ENCODE results near the gene OSCAR.
"Not testable (repeated sequence)": the region's sequence is repeated elsewhere in the genome, so short reads cannot be mapped to it uniquely, and the experiment has no call there.

The OSCAR gene

DNA sequence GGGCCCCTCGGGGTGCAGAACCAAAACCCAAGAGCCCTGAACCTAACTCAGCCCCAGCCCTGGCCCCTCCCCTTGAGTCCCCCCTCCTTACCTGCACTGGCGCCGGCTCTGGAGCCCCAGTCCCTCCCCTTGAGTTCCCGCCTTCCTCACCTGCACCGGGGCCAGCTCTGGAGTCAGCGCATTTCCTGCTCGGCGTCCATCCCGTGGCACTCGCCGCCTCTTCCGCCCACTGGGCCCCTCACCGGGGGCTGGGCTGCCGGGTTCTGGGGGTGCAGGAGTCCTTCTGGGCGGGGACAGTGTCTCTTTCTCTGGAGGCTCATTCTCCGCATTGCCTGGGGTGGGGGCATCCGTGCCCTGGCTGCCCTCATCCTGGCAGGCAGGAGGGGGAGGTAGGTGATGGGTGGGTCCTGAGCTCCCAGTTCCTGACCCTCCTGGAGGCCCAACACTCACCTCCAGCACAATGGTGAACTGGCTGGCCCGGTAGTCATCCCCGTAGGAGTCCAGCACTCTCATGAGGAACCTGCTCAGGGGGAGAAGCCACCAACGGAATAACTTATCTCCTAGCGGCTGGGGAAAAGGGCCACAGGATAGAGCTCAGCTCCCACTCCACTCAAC lies 7.4 kb upstream of the OSCAR start:
- no peak for DNase-seq (ENCODE audit: low spot score)
- TF ChIP-seq, protein P1, sequence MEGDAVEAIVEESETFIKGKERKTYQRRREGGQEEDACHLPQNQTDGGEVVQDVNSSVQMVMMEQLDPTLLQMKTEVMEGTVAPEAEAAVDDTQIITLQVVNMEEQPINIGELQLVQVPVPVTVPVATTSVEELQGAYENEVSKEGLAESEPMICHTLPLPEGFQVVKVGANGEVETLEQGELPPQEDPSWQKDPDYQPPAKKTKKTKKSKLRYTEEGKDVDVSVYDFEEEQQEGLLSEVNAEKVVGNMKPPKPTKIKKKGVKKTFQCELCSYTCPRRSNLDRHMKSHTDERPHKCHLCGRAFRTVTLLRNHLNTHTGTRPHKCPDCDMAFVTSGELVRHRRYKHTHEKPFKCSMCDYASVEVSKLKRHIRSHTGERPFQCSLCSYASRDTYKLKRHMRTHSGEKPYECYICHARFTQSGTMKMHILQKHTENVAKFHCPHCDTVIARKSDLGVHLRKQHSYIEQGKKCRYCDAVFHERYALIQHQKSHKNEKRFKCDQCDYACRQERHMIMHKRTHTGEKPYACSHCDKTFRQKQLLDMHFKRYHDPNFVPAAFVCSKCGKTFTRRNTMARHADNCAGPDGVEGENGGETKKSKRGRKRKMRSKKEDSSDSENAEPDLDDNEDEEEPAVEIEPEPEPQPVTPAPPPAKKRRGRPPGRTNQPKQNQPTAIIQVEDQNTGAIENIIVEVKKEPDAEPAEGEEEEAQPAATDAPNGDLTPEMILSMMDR (IDR thresholded peaks at IDR 0.05; ENCODE audit: extremely low read depth, missing control alignments): no peak

DNA sequence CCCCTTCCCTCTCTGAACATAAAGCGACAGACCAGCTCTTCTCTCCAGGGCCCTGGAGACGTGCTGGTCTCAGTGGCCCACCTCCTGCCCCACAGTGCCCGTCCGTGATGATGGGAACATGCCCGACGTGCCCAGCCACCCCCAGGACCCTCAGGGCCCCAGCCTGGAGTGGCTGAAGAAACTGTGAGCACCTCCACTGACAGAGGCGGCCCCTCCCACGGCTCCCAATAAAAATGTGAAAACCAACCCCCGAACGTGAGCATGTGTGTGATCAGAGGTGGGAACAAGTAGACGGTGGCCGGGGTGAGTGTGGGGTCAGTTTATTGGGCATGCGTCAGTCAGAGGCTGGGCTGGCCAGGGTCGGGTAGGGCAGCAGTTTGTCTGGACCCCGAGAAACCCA lies 6.1 kb upstream of the OSCAR start:
- no peak for DNase-seq (ENCODE audit: low spot score)
- TF ChIP-seq, protein P1 (IDR thresholded peaks at IDR 0.05; ENCODE audit: extremely low read depth, missing control alignments): no peak

DNA sequence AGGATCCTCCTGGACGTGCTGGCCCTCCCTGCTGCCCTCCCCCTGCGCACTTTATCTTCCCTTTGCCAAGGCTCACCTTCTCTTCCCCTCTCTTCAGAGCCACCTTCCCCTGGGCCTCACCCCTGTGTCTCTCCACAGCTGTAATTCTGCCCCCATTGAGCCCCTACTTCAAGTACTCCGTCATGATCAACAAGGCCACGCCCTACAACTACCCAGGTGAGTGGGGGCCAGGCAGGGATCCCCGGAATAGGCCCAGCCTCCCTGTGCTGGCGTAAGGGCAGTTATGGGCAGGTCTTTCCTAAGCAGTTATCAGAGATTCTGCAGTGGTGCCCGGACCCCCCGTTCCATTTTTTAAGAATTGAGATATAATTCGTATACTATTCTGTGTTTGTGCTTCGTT lies 5.2 kb upstream of the OSCAR start:
- no peak for DNase-seq (ENCODE audit: low spot score)
- TF ChIP-seq, protein P1 (IDR thresholded peaks at IDR 0.05; ENCODE audit: extremely low read depth, missing control alignments): no peak

DNA sequence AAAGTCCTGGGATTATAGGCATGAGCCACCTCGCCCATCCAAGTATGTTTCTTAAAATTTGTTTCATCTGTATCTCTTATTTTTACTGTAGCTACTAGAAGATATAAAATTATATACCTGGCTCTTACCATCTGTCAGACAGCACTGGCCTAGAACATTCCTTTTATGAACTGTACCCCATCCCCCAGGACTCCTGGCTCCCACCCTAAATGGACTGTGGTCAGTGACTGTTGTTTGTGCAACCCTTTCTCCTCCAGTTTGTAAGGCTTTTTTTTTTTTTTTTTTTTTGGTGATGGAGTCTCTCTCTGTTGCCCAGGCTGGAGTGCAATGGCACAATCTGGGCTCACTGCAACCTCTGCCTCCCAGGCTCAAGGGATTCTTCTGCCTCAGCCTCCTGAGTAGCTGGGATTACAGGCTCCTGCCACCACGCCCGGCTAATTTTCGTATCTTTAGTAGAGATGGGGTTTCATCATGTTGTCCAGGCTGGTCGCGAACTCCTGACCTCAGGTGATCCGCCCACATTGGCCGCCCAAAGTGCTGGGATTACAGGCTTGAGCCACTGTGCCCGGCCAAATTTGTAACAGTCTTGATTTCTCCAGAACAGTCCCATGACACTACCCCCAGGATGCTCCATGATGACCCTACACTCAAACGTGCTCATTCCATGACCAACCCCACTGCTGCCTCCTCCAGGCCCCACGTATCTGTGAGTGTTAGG lies 4.6 kb upstream of the OSCAR start:
- TF ChIP-seq, protein P1 (IDR thresholded peaks at IDR 0.05; ENCODE audit: extremely low read depth, missing control alignments): no peak
- no peak for DNase-seq (ENCODE audit: low spot score)

DNA sequence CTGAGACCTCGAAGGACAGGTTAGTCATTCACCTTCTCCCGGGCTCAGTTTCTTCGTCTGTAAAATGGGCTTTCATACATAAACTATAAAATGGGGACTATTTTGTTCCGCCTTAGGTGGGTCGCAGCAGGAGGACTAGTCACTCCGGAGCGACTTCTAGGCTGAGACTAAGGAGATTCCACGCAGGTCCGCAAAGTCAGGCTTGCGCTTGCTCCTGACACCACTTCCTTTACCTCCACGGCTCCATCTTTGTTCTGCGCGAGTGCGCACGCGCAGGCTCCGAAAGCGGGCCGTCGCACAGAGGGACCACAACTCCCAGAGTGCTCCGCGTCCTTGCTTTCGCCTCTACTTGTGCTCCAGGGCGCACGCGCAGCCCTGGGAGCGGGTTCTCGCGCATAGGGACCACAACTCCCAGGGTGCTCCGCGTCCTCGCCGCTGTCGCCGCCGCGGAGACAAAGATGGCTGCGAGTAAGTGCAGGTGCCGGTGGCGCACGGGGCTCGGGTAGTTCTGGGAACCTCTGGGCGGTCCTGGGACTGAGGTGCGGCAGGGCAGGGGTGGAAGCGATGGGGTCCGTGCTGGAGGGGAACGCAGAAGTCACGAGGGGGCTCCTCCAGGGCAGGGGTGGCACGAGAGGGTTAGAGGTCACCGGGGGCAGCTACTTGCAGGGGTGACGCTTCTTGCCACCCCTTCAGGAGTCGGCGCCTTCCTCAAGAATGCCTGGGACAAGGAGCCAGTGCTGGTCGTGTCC lies 2.0 kb upstream of the OSCAR start, which contains the start of gene NDUFA3:
Gene NDUFA3 (plus strand): TSS at position 435 of the 749 bp plus-strand sequence. CDS start 24 bp downstream, at position 459.
- peak; percentile 99 for DNase-seq (ENCODE audit: low spot score)
- TF ChIP-seq, protein P1 (IDR thresholded peaks at IDR 0.05; ENCODE audit: extremely low read depth, missing control alignments): no peak

DNA sequence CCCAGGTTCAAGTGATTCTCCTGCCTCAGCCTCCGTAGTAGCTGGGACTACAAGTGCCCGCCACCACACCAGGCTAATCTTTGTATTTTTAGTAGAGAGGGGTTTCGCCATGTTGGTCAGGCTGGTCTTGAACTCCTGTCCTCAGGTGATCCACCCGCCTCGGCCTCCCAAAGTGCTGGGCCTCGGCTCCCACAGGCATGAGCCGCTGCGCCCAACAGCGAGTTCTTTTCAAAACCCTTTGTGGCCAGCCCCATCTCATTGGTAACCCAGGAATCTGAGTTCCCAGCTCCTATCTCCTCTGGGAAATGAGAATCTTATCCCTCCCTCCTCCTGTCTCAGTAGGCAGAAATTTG lies 724 bp downstream of the OSCAR start:
- not testable (repeated sequence) for DNase-seq (ENCODE audit: low spot score)

DNA sequence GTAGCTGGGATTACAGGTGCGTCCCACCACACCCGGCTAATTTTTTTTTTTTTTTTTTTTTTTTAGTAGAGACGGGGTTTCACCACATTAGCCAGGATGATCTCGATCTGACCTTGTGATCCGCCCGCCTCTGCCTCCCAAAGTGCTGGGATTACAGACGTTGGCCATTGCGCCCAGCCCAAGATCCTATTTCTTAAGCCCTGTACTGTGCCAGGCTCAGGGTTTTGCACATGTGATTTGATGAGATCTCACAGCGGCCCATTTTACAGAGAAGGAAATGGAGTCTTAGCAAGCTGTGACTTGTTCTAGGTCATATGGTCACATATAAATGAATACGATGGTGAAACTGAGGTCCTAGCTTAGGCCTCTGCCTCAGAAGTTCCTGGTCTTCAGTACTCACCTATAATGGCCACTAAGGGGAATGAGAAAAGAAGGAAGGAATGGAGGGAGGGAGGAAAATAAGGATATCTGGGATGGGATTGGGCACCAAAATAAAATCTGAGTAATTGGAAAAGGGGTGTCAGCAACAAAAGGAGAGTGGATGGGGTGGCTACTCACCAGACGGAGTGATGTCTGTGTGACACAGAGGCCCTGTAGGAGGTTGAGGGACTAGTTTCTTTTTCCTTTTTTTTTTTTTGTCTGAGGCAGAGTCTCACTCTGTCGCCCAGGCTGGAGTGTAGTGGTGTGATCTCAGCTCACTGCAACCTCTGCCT lies 1.3 kb downstream of the OSCAR start:
- no peak for DNase-seq (ENCODE audit: low spot score)
- TF ChIP-seq, protein P1 (IDR thresholded peaks at IDR 0.05; ENCODE audit: extremely low read depth, missing control alignments): no peak

All from GM20000 (cell line).